ENCODE data around the gene C16orf89.
"Not testable (repeated sequence)": the region's sequence is repeated elsewhere in the genome, so short reads cannot be mapped to it uniquely, and the experiment has no call there.

The C16orf89 gene

GRCh38 chr16:5084099-5084731, 18.5 kb upstream of the C16orf89 start:
- DNase-seq = not testable (repeated sequence)

DNA sequence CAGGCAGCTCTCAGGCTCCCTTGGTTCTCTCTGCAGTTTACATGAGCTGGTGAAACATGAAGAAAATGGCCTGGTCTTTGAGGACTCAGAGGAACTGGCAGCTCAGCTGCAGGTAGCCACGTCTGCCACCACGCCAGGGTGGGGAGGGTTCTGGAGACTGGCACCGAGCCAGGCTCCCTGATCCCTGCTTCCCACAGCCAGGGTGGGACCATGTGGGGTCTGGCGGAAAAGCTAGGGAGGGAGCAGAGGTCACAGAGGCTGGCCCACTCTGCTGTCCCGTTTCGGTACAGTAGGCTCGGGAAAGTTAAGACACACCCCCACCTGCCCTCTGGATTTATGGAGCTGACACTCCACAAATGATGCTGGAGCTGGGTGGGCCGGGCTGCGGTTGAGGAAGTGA, 17.9 kb upstream of the C16orf89 start:
- not testable (repeated sequence) for DNase-seq

GRCh38 chr16:5080996-5081395, 15.2 kb upstream of the C16orf89 start:
- not testable (repeated sequence) for DNase-seq

DNA sequence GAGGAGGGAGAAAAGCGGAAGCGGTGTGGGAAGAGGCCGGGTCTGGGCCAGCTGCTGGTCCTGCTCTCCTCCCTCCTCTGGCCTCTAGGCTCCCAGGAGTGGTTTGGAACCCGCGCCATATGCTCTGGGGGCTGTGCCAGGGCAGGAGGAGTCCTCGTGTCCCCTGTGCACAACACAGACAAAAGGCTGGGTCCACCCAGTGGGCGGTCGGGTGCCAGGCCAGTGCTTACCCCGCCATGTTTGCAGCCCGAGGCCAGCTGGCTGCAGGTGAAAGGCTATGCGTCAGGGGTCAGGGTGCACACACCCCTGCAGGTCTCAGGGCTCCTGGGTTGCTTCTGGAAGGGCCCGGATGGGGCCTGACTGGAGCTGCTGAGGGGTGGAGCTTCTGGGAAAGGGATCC, 14.7 kb upstream of the C16orf89 start:
- DNase-seq = not testable (repeated sequence)

DNA sequence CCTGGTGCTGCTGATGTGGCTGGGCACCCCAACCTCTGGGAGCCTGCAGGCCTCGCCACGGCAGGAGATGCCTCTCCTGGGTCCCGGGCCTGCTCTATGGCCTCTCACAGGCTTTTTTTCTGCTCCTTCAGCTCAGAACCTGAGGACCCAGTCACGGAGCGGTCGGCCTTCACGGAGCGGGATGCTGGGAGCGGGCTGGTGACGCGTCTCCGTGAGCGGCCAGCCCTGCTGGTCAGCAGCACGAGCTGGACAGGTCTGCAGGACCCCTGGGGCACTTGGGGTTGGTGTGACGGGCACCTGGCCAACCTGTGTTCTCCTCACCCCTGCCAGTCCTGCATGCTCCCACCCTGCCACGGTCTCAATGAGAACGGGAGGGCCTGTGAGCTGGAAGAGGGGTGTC, 12.9 kb upstream of the C16orf89 start:
- no peak for DNase-seq

GRCh38 chr16:5077304-5077703, 11.5 kb upstream of the C16orf89 start:
- no peak for DNase-seq

GRCh38 chr16:5075637-5076036, 9.9 kb upstream of the C16orf89 start:
- no peak for DNase-seq

- DNase-seq = not testable (repeated sequence)
Observed at GRCh38 chr16:5073771-5074170, 8.0 kb upstream of the C16orf89 start.

DNA sequence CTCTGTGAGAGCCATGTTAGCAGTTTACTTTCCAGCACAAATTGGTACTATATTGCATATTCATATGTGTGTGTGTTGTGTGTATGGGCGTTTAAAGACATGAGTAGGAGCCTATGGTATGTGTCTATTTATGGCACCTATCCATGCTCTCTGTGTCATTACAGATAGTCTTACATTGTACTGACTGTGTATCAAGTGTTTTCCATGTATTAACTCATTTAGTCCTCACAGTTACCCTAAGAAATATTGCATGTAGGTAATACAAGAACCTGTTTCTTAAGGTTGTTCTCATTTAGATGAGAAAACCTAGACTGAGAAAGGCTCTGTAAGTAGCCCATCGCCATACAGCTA, 7.5 kb upstream of the C16orf89 start:
- no peak for DNase-seq

- DNase-seq = no peak
Observed at GRCh38 chr16:5072334-5073278, 6.8 kb upstream of the C16orf89 start.

DNA sequence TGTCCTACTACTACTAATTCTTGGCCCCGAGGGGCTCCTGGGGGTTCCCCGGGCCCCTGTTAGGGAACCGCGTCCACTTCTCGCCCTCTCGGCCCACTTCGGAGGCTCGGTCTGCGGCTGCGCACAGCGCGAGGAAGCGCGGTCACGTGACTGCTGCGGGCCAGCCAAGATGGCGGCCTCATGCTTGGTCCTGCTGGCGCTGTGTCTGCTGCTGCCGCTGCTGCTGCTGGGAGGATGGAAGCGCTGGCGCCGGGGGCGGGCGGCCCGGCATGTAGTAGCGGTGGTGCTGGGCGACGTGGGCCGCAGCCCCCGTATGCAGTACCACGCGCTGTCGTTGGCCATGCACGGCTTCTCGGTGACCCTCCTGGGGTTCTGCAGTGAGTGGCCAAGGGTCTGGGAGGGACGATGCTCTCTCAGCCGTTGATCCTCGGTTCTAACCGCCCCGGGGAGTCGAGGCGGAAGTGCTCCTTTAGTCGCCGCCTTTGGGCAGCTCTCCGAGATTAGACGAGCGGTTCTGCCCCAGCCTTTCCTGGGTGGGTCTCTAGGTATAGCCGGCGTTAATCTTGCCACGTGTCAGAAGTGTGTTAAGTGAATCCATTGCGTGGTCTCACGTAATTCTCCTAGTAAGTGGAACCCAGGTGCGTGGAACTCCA, 6.1 kb upstream of the C16orf89 start, which contains the start of gene ALG1:
ALG1 (plus strand) TSS at position 163 of the 653 bp plus-strand sequence; CDS start at position 170, 7 bp downstream.
- DNase-seq = peak; percentile 58

DNA sequence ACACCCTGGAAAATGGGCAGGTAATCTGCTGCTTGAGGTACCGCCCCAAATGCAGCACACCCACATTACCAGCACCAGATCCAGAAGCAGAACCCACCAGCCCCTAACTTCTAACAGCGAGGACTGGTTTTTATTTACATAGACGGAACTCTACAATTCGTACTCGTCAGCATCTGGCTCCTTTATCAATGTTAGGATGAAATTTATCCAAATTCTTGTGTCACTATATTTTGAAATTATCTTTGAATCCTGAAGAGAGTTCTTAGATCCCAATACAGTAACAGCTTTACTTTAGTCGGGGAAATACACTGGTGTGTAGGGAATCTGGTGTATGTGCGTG, 5.6 kb upstream of the C16orf89 start:
- no peak for DNase-seq

GRCh38 chr16:5070431-5071186, 4.9 kb upstream of the C16orf89 start:
- no peak for DNase-seq

DNA sequence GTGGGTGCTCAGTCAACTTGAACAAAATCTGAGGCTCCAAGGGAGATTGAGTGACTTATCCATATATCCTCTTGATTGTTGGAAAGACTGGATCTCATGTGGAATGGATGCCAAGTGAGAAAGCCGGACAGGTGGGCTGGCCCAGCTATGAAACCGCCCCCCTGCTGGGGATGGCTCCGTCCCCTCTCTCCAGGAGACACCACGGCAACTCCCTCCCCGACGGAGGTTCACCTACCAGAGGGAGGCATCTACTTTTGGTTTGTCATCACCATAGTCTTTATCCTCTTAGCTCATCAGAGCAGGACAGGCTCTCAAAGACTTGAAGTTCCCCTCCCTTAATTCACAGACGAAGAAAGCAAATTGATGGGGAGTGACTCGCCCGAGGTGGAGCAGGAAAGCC, 4.1 kb upstream of the C16orf89 start:
- no peak for DNase-seq

DNA sequence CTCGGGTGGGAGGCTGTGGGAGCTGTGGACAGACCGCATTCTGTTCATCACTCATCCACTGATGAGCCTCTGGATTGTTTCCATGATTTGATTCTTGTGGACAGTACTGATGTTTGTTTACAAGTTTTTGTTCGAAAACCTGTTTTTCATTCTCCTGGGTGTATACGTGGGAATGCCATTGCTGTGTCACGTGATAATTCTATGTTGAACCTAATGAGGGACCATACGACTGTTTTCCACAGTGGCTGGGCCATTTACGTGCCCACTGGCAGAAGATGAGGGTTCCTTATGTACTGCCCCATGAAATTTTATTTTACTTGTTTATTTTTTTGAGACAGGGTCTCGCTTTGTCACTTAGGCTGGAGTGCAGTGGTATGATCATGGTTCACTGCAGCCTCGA, 3.3 kb upstream of the C16orf89 start:
- DNase-seq = no peak

- no peak for DNase-seq
Observed at GRCh38 chr16:5066511-5066910, 755 bp upstream of the C16orf89 start.

DNA sequence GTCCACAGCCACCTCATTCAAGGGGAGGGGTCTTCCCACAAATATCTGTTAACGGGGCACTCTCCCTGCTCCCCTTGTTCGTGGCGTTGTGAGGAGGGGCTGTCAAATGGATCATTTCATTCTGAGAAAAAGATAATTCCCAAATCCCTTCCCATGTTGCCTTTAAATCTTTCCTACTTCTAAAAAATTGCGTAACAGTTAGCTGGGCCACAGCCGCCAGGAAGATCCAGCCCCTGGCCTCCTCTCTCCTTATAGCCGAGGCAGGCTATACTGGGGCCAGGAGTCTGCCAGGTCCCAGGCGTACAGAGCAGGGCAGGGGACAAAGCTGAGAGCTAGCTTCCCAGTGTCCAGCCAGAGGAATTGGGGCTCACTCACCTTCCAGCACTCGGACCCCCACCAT, 430 bp downstream of the C16orf89 start:
- no peak for DNase-seq

- no peak for DNase-seq
Observed at GRCh38 chr16:5064915-5065314, 841 bp downstream of the C16orf89 start.

DNA sequence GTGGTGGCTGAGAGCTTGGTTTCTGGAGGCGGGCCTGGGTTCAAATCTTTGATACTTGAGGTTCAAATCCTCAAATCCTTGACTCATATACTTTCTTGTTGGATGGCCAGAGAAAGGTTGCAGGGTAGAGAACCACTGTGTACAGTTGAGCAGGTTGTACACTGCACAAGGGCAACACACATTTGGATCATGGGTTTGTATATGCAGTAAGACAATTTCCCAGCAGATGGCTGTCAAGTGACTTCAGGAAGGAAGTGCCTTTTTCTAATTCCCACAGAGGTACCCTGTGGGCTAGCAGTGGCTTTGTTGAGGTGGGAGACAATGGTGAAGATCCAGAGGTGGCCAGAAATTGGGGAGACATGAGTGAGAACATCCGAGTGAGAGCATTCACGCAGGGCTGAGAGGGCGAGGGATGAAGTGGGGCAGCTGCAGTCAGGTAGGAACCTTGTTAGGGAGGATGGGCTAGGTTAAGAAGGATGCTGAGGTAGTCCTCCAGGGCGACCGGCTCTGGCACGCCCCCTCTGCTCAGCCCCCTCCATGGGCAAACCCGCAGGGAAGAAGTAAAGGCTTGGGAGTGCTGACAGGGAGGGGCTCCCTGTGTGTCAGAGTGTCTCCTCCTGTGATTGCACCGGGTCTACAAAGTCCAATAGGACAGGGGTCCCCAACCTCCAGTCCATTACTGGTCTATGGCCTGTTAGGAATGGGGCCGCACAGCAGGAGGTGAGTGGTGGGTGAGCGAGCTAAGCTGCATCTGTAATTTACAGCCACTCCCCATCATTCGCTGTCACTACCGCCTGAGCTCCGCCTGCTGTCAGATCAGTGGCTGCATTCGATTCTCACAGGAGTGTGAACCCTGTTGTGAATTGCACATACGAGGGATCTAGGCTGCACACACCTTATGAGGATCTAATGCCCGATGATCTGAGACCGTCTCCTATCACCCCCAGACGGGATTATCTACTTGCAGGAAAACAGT, 2.7 kb downstream of the C16orf89 start:
- no peak for DNase-seq

DNA sequence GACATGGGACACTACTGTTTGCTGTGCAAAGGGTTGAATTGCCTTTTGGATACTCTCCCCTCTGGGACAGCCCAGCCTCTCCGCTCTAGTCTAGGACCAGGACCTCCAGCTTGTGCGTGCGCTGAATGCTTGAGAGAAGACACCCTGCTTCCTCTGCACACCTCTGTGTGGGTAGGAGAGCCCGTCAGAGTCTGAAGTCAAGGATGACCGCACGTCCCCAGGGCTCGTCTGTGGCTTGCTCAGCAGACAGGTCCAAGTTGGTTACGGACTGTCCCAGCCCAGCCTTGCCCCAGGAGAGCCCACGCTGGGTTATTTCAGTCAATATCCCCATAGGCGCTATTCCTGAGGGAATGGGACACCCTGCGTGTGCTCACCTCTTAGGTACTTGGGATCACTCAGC, 3.7 kb downstream of the C16orf89 start:
- no peak for DNase-seq

DNA sequence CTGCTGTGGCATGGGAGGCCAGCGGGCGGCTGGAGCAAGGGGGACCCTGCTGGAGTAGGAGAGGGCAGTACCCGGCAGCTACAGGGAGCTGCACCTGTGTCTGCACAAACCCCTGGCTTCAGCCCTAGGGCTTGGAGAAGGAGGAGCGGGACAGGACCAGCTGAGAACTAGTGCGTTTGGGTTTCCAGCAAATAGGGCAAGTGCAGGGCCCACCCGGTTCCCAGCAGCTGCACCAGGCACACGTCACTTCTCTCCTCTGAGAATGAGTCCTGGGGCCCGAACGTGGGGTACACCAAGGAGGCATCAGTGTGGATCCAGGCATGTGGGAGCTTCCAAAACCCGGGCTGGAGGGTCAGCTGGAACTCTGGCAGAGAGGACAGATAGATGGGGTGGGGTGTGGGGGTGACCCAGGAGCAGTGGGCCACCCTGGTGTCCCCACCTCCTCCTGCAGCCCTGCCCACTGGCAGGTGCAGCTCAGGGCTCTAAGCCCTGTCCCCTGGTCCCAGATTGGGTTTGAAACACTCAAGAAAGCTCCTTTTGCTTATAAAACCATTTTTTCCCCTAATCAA, 5.6 kb downstream of the C16orf89 start:
- DNase-seq = no peak

Measured in NCI-H1694 treated with DMSO at 0.1 percent for 48 hours (cell line).